Ishikawa (cell line): ENCODE results near the gene RPP30.

ENCODE experiments used
- CEBPB ChIP-seq: IDR thresholded peaks from 2 replicates; pipeline ENCODE4 v1.6.1; 2012
- CREB1 ChIP-seq: IDR thresholded peaks from 2 replicates; pipeline ENCODE4 v1.6.1; 2012; ENCODE audit warnings: low read depth
- EGR1 ChIP-seq: IDR thresholded peaks from 2 replicates; pipeline ENCODE4 v1.6.1; 2012
- EP300 ChIP-seq: IDR thresholded peaks from 2 replicates; pipeline ENCODE4 v1.6.1; 2012; ENCODE audit warnings: borderline replicate concordance
- FOXM1 ChIP-seq: IDR thresholded peaks from 2 replicates; pipeline ENCODE4 v1.6.1; 2012; ENCODE audit warnings: low read depth, borderline replicate concordance
- NFIC ChIP-seq: IDR thresholded peaks from 2 replicates; pipeline ENCODE4 v1.6.1; 2012
- RAD21 ChIP-seq: IDR thresholded peaks from 2 replicates; pipeline ENCODE4 v1.6.1; 2012; ENCODE audit warnings: low read depth
- TAF1 ChIP-seq: IDR thresholded peaks from 2 replicates; pipeline ENCODE4 v1.6.1; 2012; ENCODE audit warnings: low read depth, mild to moderate bottlenecking
- TCF12 ChIP-seq: IDR thresholded peaks from 2 replicates; pipeline ENCODE4 v1.6.1; 2012; ENCODE audit warnings: low read depth
- TEAD4 ChIP-seq: IDR thresholded peaks from 2 replicates; pipeline ENCODE4 v1.6.1; 2012
- YY1 ChIP-seq: IDR thresholded peaks from 2 replicates; pipeline ENCODE4 v1.6.1; 2012; ENCODE audit warnings: low read depth
- ZBTB7A ChIP-seq: IDR thresholded peaks from 2 replicates; pipeline ENCODE4 v1.6.1; 2012; ENCODE audit warnings: low read depth
- TF ChIP-seq, protein P1 (sequence below): IDR thresholded peaks from 2 replicates; pipeline ENCODE4 v1.6.1; 2012
- TF ChIP-seq, protein P2 (sequence below): IDR thresholded peaks from 2 replicates; pipeline ENCODE4 v1.6.1; 2012; ENCODE audit warnings: low read depth, mild to moderate bottlenecking
- TF ChIP-seq, protein P3 (sequence below): IDR thresholded peaks from 2 replicates; pipeline ENCODE4 v1.6.1; 2012

Gene RPP30

DNA sequence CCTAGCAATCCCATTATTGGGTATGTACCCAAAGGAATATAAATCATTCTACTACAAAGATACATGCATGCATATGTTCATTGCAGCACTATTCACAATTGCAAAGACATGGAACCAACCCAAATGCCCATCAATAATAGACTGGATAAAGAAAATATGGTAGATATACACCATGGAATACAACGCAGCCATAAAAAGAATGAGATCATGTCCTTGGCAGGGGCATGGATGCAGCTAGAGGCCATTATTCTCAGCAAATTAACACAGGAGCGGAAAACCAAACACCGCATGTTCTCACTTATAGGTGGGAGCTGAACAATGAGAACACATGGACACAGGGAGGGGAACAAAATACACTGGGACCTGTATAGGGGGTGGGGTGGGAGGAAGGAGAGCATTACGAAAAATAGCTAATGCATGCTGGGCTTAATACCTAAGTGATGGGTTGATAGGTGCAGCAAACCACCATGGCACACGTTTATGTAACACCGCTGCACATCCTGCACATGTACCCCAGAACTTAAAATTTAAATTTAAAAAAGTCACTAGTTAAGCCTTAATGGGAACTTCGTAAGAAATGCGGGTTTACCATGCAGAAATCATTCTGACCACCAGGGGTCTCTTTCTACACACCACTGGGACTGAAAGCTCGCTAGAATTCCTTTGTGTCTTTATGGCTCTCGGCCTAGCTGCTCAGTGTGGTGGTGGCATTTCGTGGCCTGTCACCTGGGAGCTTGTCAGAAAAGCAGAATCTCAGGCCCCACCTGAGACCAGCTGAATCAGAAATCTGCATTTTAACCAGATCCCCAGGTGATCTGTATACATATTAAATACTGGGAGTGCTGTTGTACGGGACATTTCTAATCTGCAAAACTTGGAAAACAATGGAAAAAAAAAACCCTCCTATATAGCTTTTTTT, 39.6 kb downstream of the RPP30 start:
- TF ChIP-seq FOXM1 (no peak; the same call in 1 of the 2 replicates), RAD21 (peak; percentile 98), EP300 (no peak), YY1 (no peak; the same call in 1 of the 2 replicates), ZBTB7A (no peak), EGR1 (no peak), TCF12 (peak; percentile 53; the same call in 1 of the 2 replicates), NFIC (peak; percentile 42), CEBPB (no peak), CREB1 (peak; percentile 40; the same call in 1 of the 2 replicates), TAF1 (no peak), TEAD4 (peak; percentile 73)
- TF ChIP-seq, protein P1, sequence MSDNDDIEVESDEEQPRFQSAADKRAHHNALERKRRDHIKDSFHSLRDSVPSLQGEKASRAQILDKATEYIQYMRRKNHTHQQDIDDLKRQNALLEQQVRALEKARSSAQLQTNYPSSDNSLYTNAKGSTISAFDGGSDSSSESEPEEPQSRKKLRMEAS, result 0 out of 2 replicates have a peak, but pooled peaks have one; percentile 35
- TF ChIP-seq, protein P2, sequence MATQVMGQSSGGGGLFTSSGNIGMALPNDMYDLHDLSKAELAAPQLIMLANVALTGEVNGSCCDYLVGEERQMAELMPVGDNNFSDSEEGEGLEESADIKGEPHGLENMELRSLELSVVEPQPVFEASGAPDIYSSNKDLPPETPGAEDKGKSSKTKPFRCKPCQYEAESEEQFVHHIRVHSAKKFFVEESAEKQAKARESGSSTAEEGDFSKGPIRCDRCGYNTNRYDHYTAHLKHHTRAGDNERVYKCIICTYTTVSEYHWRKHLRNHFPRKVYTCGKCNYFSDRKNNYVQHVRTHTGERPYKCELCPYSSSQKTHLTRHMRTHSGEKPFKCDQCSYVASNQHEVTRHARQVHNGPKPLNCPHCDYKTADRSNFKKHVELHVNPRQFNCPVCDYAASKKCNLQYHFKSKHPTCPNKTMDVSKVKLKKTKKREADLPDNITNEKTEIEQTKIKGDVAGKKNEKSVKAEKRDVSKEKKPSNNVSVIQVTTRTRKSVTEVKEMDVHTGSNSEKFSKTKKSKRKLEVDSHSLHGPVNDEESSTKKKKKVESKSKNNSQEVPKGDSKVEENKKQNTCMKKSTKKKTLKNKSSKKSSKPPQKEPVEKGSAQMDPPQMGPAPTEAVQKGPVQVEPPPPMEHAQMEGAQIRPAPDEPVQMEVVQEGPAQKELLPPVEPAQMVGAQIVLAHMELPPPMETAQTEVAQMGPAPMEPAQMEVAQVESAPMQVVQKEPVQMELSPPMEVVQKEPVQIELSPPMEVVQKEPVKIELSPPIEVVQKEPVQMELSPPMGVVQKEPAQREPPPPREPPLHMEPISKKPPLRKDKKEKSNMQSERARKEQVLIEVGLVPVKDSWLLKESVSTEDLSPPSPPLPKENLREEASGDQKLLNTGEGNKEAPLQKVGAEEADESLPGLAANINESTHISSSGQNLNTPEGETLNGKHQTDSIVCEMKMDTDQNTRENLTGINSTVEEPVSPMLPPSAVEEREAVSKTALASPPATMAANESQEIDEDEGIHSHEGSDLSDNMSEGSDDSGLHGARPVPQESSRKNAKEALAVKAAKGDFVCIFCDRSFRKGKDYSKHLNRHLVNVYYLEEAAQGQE, result no peak
- TF ChIP-seq, protein P3, sequence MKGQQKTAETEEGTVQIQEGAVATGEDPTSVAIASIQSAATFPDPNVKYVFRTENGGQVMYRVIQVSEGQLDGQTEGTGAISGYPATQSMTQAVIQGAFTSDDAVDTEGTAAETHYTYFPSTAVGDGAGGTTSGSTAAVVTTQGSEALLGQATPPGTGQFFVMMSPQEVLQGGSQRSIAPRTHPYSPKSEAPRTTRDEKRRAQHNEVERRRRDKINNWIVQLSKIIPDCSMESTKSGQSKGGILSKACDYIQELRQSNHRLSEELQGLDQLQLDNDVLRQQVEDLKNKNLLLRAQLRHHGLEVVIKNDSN, result peak; percentile 5; the same call in 1 of the 2 replicates

DNA sequence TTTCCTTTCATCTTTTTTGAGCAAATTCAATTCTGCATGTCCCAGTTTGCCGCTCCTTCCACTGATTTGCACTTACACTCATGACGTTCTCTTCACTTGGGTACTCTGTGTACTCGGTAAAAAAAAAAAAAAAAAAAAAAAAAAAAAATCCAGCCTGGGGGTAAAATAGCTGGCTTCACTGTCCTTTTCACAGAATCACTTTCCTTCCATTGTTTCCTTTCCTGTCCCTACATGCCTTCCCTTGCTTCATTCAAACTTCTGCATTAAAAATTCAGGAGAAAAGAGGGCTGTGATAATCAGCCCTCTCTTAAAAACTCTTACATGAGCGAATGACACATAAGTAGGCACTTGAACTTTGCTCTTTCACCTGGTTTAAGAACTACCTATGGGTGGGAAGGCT, 40.4 kb downstream of the RPP30 start:
- no peak for TF ChIP-seq RAD21

DNA sequence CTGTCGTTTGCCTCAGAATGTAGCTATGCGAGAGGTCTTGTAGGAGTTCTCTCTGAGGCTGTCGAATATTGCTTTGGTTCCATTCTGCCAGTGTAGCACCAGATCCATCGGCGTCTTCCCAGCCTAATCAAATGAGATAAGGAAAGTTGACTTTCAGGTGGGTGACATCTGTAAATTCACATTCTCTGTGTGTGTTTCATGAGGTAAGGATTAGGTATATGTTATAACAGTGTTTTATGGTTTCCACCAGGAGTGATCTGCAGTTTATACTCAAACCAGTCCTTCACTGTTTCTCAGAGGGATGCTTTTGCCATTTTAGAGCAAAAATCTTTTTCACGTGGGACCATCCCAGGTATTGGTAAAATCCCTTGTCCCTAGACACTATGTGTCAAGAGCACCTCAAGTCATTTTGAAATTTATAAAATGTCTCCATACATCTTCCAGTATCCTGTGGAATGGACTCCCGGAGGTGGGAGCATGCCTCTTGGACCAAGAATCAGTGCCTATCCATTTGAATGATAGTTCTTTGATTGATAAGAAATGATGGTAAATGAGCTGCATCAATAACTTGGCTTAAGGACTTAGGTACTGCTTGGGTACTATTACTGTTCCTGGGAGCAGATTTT, 41.2 kb downstream of the RPP30 start:
- TF ChIP-seq ZBTB7A (no peak), EGR1 (no peak), TAF1 (no peak), RAD21 (no peak), CREB1 (no peak), NFIC (no peak), CEBPB (no peak), TCF12 (no peak), FOXM1 (no peak), TEAD4 (no peak), YY1 (no peak)
- TF ChIP-seq, protein P1, result no peak
- TF ChIP-seq, protein P2, result no peak

DNA sequence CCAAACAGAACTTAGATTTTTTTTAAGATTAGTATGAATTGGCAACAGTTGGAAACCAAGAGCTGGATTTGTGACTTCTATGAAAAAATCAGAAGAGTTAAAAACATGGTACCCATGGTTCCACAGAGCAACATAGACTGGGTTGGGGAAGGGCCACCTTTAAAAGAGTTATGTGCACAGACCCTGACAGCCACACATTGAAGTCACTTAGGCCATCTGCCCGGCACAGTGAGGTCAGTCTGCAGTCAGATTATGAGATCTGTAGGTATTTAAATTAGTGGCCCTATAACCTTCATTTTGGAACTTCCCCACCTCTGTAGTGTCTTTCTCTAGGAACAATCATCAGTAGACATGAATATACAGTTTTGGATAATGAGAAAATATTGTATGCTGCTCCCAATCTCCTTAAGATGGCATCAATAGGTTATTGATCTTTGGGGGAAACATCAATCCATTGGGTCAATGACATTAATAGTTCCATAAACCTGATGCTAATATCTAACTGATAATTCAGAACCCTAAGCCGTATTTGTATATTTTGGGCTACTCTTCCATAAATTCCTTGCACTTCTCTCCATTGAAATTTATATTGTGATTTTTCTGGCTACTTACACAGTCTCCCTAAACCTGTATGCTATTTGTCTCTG, 42.1 kb downstream of the RPP30 start:
- TF ChIP-seq TAF1 (no peak), CEBPB (no peak), TCF12 (no peak), RAD21 (no peak), EP300 (no peak)
- TF ChIP-seq, protein P2, result no peak
